ENCODE data around the gene BST1.
A peak's percentile ranks its signal among the peaks of the same experiment; 100 is the strongest.

BST1 gene

DNA sequence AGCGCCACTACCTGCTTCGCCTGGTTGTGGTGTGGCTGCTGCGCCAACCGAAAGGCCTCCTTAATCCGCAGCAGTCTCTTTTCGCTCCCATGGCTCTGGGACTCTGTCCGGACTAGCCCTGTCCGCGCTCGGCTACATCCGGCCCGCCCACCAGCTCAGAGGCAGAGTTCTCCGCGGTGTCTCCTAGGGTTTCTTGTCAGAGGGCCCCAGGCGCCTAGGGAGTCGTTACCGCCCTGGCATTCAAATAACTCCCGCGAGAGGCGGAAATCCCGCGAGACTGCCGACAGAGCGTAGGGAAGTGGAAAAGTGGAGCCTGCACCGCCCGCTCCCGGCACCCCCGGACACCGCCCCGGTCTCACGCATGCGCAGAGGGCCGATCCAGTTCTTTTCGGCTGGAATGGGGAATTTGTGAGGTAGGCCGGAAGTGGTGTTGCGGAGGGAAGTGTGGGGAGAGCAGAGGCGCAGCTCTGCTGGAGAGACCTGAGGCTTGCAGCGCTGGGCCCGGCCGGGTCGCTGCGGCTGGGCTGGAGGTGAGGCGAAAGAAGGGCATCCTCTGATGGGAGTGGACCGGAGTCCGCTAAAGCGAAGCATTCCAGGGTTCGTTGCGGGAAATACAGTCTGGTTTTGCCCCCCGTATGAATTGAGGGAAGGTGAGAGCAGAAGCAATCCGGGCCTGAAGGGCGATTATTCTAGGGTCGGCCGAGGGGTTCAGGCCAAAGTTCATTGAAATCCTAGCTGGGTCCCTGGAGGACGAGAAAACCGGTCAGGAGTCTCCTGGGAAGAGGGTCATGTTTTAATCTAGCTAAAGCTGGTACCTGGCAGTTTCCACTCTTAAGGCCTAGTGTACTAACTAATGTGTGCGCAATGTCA, 21.3 kb upstream of the BST1 start, which contains the start of gene FAM200B:
Gene FAM200B (plus strand): TSS at position 456 of the 870 bp plus-strand sequence. CDS start 5,151 bp downstream, outside the sequence.
- Histone ChIP-seq H3K4me3 (ENCODE audit: low read length) (peak within 1 kb of the TSS; percentile 73), H3K36me3 (ENCODE audit: control insufficient read depth, insufficient read depth, low read length) (no peaks in the 10 kb centered on the region), H3K4me1 (ENCODE audit: control insufficient read depth, insufficient read depth, low read length) (peaks cover 2% of the 10 kb centered on the region), H3K27ac (ENCODE audit: low read depth, low read length) (peak within 1 kb of the TSS; percentile 85), H3K27me3 (ENCODE audit: control insufficient read depth, insufficient read depth, low read length) (no peaks in the 10 kb centered on the region), H3K9ac (ENCODE audit: low read length) (peak within 1 kb of the TSS; percentile 71)

DNA sequence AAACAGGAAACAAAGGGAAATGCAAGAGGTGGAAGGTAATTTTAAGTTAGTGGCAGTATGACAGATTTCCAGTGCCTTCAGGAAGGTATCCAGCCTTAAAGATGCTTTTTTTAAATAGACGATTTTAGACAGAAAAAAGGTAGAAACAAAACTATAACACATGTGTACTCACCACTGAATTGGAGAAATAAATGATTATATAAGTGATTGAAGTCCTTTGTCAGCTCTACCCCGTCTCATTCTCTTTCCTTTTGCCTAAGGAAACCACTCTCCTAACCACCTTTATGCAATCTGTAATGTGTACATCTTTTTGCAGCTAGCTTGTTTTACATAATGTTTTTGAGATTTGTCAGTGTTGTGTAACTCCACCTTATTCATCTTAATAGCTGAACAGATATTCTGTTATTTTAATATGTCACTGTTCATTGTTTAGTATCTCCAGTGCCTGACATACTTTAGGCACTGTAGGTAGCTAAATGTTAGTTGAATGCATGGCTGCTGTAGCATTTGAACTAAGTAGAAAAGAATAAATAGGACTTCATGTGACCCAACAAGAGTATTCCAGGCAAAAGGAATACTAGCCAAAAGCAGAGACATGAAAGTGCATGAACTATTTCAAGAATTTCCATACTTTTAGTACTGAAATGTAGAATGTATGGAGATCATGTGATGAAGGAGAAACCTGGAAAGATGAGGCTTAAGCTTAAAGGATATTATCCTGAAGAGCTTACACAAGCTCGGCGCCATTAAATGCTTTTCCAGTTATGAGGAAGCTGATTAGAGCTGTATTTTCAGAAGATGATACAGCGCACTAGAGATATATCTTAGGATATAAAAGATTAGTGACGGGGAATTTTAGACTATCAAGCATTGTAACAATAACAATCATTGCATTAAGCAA, 20.4 kb upstream of the BST1 start:
- H3K27ac ChIP-seq (ENCODE audit: low read depth, low read length): peak overlapping the region; percentile 85
- no peaks in the 10 kb centered on the region for H3K36me3 ChIP-seq (ENCODE audit: control insufficient read depth, insufficient read depth, low read length)
- H3K9ac ChIP-seq (ENCODE audit: low read length): peak overlapping the region; percentile 71
- no peaks in the 10 kb centered on the region for H3K27me3 ChIP-seq (ENCODE audit: control insufficient read depth, insufficient read depth, low read length)
- peaks cover 2% of the 10 kb centered on the region for H3K4me1 ChIP-seq (ENCODE audit: control insufficient read depth, insufficient read depth, low read length)
- H3K4me3 ChIP-seq (ENCODE audit: low read length): peak overlapping the region; percentile 73

DNA sequence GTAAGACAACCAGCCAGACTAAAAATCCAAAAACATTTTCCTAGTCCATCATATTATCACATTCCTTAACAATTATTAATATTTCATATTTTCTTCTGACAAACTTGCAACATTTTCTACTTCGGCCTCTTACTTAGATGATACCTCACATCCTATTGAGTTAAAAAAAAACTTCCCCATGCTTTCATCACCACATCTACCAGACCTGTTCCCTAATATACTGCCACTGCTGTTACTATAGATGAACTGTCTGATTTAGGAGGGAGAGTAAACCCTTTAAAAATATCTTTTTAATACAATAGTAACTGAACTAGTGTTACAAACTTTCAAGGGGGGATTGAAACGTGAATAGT, 19.7 kb upstream of the BST1 start:
- H3K4me1 ChIP-seq (ENCODE audit: control insufficient read depth, insufficient read depth, low read length): peaks cover 2% of the 10 kb centered on the region
- H3K9ac ChIP-seq (ENCODE audit: low read length): no peak overlapping the region
- no peaks in the 10 kb centered on the region for H3K27me3 ChIP-seq (ENCODE audit: control insufficient read depth, insufficient read depth, low read length)
- no peak overlapping the region for H3K4me3 ChIP-seq (ENCODE audit: low read length)
- no peaks in the 10 kb centered on the region for H3K36me3 ChIP-seq (ENCODE audit: control insufficient read depth, insufficient read depth, low read length)
- H3K27ac ChIP-seq (ENCODE audit: low read depth, low read length): no peak overlapping the region

DNA sequence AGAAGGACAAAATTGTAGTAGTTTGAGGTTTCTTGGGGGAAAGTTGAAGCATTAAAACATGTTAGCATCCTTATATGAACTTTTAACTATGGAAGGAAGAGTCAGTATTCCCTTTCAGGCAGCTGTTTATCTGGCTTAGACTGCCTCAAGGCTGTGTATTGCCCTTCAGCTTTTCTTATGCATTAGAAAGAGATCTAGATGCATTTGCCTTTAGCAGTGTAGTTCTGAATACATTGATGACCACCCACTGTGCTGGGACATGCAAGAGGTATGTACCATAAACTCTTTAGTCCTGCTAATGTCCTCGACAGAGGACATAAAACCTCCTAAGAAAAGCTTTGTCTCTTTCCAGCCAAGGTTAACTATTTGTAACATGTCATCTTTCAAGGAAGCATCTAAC, 18.4 kb upstream of the BST1 start:
- Histone ChIP-seq H3K9ac (ENCODE audit: low read length) (no peak overlapping the region), H3K4me3 (ENCODE audit: low read length) (no peak overlapping the region), H3K36me3 (ENCODE audit: control insufficient read depth, insufficient read depth, low read length) (no peaks in the 10 kb centered on the region), H3K4me1 (ENCODE audit: control insufficient read depth, insufficient read depth, low read length) (peaks cover 2% of the 10 kb centered on the region), H3K27me3 (ENCODE audit: control insufficient read depth, insufficient read depth, low read length) (no peaks in the 10 kb centered on the region), H3K27ac (ENCODE audit: low read depth, low read length) (no peak overlapping the region)

DNA sequence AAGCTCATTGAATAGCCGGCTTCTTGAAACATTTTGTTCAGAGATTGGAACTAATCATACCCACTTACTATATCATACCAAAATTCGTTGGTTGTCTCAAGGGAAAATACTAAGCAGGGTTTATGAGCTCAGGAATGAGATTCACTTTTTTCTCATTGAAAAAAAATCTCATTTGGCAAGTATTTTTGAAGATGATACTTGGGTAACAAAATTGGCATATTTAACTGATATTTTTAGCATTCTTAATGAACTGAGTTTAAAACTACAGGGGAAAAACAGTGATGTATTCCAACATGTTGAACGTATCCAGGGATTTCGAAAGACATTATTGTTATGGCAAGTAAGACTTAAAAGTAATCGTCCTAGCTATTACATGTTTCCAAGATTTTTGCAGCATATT, 14.8 kb upstream of the BST1 start:
- no peak overlapping the region for H3K4me3 ChIP-seq (ENCODE audit: low read length)

DNA sequence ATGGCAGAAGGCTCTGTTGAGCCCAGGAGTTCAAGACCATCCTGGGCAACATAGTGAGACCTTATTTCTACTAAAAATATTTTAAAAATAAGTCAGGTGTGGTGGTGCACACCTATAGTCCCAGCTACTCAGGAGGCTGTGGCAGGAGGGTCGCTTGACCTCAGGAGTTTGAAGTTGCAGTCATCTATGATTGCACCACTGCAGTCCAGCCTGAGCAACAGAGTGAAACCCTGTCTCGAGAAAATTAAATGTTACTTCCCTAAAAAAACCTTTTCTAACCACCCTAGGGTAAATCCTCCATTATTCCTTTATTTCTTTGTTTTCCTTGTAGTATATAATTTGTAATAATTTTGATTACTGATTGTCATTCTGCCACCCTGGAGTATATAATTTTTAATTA, 13.3 kb upstream of the BST1 start:
- Histone ChIP-seq H3K4me1 (ENCODE audit: control insufficient read depth, insufficient read depth, low read length) (no peaks in the 10 kb centered on the region), H3K36me3 (ENCODE audit: control insufficient read depth, insufficient read depth, low read length) (no peaks in the 10 kb centered on the region), H3K27me3 (ENCODE audit: control insufficient read depth, insufficient read depth, low read length) (no peaks in the 10 kb centered on the region), H3K9ac (ENCODE audit: low read length) (no peak overlapping the region), H3K27ac (ENCODE audit: low read depth, low read length) (no peak overlapping the region), H3K4me3 (ENCODE audit: low read length) (no peak overlapping the region)

More for the DNA sequence above, 14.8 kb upstream of the BST1 start:
- Histone ChIP-seq H3K9ac (ENCODE audit: low read length) (no peak overlapping the region), H3K36me3 (ENCODE audit: control insufficient read depth, insufficient read depth, low read length) (no peaks in the 10 kb centered on the region), H3K4me1 (ENCODE audit: control insufficient read depth, insufficient read depth, low read length) (peaks cover 2% of the 10 kb centered on the region), H3K27me3 (ENCODE audit: control insufficient read depth, insufficient read depth, low read length) (no peaks in the 10 kb centered on the region), H3K27ac (ENCODE audit: low read depth, low read length) (no peak overlapping the region)

DNA sequence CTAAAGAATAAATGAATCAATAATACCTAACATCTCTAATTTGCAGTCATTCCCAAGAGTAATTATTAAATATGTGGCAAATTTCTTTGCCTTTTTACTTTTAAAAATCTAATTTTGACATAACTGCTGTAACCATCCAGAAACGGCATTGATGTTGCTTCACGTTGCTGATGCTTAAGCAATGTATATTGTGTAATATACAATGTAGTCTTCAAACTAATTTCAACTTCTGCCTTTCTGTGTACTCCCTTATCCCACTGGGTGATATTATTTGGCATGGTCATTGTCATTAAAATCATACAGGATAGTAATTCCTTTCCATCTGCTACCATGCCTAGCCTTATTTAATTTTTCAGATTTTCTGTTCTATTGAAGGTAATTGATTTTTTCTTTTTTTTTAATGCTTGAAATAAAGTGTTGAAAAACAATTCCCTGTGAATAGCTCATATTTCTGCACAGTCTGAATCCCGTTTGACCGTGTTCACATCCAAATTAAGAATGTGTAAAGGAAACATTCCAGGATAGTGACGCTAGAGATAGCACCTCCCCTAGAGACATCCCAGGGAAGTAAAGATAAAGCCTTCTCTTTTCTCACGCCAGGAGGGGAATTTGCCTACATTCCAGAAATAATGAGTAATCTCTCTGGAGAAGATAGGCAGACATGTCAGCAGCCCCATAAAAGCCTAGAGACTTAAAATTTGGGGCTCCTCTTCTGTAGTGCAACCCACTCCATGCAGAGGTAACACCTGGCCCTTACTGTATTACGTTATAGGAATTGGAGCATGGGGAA, 12.7 kb upstream of the BST1 start:
- Histone ChIP-seq H3K27ac (ENCODE audit: low read depth, low read length) (no peak overlapping the region), H3K4me1 (ENCODE audit: control insufficient read depth, insufficient read depth, low read length) (no peaks in the 10 kb centered on the region), H3K4me3 (ENCODE audit: low read length) (no peak overlapping the region)

DNA sequence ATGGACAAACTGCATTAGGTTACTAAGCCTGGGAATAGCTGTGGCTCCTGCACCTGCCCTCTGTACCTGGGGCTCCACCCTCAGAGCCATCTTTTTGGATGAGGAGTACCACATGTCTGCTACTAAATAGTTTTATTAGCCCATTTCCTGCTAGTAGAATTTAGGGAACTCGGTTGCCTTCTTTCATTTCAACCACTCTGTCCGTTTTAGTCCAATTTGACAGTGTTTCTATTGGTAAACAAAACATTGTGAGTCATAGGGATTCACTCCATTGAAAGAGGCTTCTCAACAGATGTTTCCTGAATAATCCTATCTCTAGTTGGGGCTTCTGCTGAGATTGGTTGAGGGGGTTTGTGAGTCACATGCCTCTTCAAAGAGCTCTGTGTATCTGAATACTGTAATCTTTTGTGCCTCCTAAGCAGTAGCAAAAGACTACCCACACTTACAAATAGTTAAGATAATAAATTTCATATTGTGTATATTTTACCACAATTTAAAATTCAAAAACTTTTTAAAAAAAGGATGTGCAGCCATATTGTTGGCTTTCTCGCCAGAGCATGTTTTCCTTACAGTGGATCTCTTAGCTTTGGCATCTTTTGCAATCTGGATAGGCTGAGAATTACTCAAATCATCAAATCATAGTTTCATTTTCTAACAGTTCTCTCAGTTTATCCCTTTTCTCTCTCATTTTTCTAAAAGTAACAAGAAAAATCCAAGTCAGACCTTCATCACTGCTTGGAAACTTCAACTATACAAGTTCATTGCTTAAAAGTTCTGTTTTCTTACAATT, 11.3 kb upstream of the BST1 start:
- no peaks in the 10 kb centered on the region for H3K27me3 ChIP-seq (ENCODE audit: control insufficient read depth, insufficient read depth, low read length)
- H3K36me3 ChIP-seq (ENCODE audit: control insufficient read depth, insufficient read depth, low read length): no peaks in the 10 kb centered on the region
- H3K27ac ChIP-seq (ENCODE audit: low read depth, low read length): no peak overlapping the region
- no peaks in the 10 kb centered on the region for H3K4me1 ChIP-seq (ENCODE audit: control insufficient read depth, insufficient read depth, low read length)
- H3K4me3 ChIP-seq (ENCODE audit: low read length): no peak overlapping the region
- H3K9ac ChIP-seq (ENCODE audit: low read length): no peak overlapping the region

More for the DNA sequence above, 12.7 kb upstream of the BST1 start:
- H3K27me3 ChIP-seq (ENCODE audit: control insufficient read depth, insufficient read depth, low read length): no peaks in the 10 kb centered on the region
- H3K9ac ChIP-seq (ENCODE audit: low read length): no peak overlapping the region
- H3K36me3 ChIP-seq (ENCODE audit: control insufficient read depth, insufficient read depth, low read length): no peaks in the 10 kb centered on the region

DNA sequence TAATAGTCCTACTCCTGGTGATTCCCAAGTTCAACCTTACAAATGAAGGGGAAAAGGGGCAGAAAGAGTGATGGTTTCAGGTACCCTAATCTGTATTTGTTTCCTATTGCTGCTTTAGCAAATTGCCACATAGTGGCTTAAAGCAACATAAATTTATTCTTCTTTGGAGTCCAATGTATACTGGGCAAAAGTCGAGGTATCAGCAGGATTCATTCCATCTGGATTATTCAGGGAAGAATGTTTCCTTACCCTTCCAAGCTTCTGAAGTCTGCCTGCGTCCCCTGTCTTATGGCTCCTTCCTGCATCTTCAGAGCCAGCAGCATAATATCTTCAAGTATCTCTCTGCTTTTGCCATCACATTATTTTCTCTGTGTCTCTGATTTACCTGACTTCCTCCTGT, 10.3 kb upstream of the BST1 start:
- Histone ChIP-seq H3K36me3 (ENCODE audit: control insufficient read depth, insufficient read depth, low read length) (no peaks in the 10 kb centered on the region), H3K9ac (ENCODE audit: low read length) (no peak overlapping the region), H3K27ac (ENCODE audit: low read depth, low read length) (no peak overlapping the region)

DNA sequence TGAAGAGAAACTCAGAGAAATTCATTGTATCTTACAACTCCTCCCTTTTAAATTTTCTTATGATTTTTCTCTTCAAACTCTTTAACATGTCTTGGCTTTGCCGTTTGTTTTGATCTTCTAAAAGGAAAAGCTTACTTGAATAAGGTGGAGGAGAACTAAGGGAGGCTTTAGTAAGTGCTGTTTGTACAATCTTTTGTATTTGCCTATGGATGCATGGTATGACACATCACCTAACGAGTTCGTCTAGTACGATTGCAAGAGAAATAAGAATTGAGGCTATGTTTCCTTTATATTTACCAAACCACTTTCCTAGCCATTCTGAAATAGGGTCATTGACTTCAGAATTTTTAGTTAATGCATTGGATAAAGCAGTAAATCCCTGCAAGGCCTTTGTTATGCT, 8.4 kb upstream of the BST1 start:
- H3K27me3 ChIP-seq (ENCODE audit: control insufficient read depth, insufficient read depth, low read length): no peaks in the 10 kb centered on the region
- no peak overlapping the region for H3K9ac ChIP-seq (ENCODE audit: low read length)
- H3K4me1 ChIP-seq (ENCODE audit: control insufficient read depth, insufficient read depth, low read length): no peaks in the 10 kb centered on the region
- H3K4me3 ChIP-seq (ENCODE audit: low read length): no peak overlapping the region
- no peaks in the 10 kb centered on the region for H3K36me3 ChIP-seq (ENCODE audit: control insufficient read depth, insufficient read depth, low read length)
- no peak overlapping the region for H3K27ac ChIP-seq (ENCODE audit: low read depth, low read length)

More for the DNA sequence above, 10.3 kb upstream of the BST1 start:
- Histone ChIP-seq H3K4me1 (ENCODE audit: control insufficient read depth, insufficient read depth, low read length) (no peaks in the 10 kb centered on the region), H3K4me3 (ENCODE audit: low read length) (no peak overlapping the region), H3K27me3 (ENCODE audit: control insufficient read depth, insufficient read depth, low read length) (no peaks in the 10 kb centered on the region)

DNA sequence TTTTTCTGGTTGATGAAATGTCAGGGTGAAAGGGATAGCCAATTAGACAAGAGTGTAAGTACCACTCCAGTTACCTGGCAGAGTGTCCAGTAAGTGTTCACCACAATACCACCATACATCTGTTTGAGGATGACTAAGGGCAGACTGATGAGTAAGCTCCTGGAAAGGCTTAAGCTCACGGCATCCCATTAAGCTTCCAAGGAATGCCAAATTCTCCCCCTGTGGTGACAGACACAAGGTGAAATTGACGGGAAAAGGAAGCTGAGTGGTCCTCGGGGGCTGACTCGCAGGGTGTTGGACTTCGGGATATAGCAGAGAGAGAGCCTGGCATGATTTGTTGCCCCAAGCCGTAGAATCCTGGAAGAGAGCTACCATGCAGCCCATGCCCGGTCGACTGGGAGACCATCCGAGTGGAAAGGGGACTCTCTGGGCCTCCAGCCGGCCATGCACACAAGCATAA, 7.6 kb upstream of the BST1 start:
- Histone ChIP-seq H3K36me3 (ENCODE audit: control insufficient read depth, insufficient read depth, low read length) (no peaks in the 10 kb centered on the region), H3K27ac (ENCODE audit: low read depth, low read length) (no peak overlapping the region), H3K27me3 (ENCODE audit: control insufficient read depth, insufficient read depth, low read length) (no peaks in the 10 kb centered on the region), H3K9ac (ENCODE audit: low read length) (no peak overlapping the region), H3K4me1 (ENCODE audit: control insufficient read depth, insufficient read depth, low read length) (no peaks in the 10 kb centered on the region), H3K4me3 (ENCODE audit: low read length) (no peak overlapping the region)

Data from rectal smooth muscle tissue (tissue), 1 donor.